Measurements from ENCODE around the gene RBM18. TPM values are rescaled to one million over a fixed set of nuclear protein-coding genes. Genes with fewer than 3 reads are reported as not detected.

RBM18 gene
- total and polyA plus RNA-seq, 2 experiments from 2014 or later = 9.3 to 25.5 TPM

DNA sequence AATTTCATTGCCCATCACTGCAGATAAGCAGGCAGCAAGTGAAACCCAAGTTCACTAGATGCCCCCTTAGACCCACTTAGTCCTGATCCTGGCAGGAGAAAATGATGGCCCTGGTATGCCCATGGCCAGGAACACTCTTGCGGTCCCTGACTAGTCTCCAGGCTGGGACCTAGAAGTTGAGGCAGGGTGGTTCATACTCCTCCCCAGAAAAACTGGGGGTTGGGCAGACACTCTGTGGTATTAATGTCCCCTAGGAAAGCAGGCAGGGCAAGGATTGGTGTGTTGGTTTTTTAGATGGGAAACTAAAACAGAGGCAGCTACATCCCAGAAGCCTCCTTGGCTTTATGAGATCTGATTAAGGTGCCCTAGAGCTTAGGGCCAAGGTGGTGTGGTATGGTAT is 49.0 kb downstream of the RBM18 start (continued):
- TF ChIP-seq, protein P1, sequence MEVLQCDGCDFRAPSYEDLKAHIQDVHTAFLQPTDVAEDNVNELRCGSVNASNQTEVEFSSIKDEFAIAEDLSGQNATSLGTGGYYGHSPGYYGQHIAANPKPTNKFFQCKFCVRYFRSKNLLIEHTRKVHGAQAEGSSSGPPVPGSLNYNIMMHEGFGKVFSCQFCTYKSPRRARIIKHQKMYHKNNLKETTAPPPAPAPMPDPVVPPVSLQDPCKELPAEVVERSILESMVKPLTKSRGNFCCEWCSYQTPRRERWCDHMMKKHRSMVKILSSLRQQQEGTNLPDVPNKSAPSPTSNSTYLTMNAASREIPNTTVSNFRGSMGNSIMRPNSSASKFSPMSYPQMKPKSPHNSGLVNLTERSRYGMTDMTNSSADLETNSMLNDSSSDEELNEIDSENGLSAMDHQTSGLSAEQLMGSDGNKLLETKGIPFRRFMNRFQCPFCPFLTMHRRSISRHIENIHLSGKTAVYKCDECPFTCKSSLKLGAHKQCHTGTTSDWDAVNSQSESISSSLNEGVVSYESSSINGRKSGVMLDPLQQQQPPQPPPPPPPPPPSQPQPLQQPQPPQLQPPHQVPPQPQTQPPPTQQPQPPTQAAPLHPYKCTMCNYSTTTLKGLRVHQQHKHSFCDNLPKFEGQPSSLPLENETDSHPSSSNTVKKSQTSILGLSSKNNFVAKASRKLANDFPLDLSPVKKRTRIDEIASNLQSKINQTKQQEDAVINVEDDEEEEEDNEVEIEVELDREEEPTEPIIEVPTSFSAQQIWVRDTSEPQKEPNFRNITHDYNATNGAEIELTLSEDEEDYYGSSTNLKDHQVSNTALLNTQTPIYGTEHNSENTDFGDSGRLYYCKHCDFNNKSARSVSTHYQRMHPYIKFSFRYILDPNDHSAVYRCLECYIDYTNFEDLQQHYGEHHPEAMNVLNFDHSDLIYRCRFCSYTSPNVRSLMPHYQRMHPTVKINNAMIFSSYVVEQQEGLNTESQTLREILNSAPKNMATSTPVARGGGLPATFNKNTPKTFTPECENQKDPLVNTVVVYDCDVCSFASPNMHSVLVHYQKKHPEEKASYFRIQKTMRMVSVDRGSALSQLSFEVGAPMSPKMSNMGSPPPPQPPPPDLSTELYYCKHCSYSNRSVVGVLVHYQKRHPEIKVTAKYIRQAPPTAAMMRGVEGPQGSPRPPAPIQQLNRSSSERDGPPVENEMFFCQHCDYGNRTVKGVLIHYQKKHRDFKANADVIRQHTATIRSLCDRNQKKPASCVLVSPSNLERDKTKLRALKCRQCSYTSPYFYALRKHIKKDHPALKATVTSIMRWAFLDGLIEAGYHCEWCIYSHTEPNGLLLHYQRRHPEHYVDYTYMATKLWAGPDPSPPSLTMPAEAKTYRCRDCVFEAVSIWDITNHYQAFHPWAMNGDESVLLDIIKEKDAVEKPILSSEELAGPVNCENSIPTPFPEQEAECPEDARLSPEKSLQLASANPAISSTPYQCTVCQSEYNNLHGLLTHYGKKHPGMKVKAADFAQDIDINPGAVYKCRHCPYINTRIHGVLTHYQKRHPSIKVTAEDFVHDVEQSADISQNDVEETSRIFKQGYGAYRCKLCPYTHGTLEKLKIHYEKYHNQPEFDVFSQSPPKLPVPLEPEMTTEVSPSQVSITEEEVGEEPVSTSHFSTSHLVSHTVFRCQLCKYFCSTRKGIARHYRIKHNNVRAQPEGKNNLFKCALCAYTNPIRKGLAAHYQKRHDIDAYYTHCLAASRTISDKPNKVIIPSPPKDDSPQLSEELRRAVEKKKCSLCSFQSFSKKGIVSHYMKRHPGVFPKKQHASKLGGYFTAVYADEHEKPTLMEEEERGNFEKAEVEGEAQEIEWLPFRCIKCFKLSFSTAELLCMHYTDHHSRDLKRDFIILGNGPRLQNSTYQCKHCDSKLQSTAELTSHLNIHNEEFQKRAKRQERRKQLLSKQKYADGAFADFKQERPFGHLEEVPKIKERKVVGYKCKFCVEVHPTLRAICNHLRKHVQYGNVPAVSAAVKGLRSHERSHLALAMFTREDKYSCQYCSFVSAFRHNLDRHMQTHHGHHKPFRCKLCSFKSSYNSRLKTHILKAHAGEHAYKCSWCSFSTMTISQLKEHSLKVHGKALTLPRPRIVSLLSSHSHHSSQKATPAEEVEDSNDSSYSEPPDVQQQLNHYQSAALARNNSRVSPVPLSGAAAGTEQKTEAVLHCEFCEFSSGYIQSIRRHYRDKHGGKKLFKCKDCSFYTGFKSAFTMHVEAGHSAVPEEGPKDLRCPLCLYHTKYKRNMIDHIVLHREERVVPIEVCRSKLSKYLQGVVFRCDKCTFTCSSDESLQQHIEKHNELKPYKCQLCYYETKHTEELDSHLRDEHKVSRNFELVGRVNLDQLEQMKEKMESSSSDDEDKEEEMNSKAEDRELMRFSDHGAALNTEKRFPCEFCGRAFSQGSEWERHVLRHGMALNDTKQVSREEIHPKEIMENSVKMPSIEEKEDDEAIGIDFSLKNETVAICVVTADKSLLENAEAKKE (CRISPR knock-in tag; IDR thresholded peaks at IDR 0.05) = no peak
- no peak for TF ChIP-seq POLR2AphosphoS5 (IDR thresholded peaks at IDR 0.05; ENCODE audit: low read depth)
- no peak for TF ChIP-seq ZNF331 (CRISPR knock-in tag; IDR thresholded peaks at IDR 0.05; ENCODE audit: low read depth)
- no peak for TF ChIP-seq STAT1 (IDR thresholded peaks at IDR 0.05; ENCODE audit: unreplicated experiment)
- no peak for TF ChIP-seq NANOG (IDR thresholded peaks at IDR 0.05; ENCODE audit: borderline replicate concordance)

DNA sequence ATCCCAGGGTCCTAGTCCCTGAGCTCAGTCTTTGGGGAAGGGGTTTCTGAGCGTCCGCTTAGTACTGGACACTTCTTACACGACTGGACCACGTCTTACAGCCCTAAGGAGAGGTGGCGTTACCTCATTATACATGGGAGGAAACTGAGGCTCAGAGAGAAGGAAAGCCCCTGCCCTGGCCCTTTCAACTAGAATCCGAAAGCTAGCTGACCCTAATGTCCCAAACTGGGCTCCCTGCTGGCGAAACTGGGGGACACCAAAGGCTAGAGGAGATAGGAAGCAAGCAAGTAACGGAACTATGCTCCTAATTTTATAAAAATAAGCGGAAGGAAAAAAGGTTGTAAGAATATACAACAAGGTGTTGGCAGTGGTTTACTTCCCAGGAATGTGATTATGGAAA is 50.1 kb downstream of the RBM18 start:
- no peak overlapping the region for H3K27ac Mint-ChIP-seq
- peak overlapping the region; percentile 67 for H3K4me3 ChIP-seq
- H3K4me3 Mint-ChIP-seq = peak overlapping the region; percentile 69
- no peak for DNase-seq (ENCODE audit: low spot score)
- peaks cover 3% of the 10 kb centered on the region; the same call in 1 of the 2 replicates for H3K9me2 ChIP-seq (ENCODE audit: insufficient read depth)
- TF ChIP-seq CREB1 (CRISPR knock-in tag; IDR thresholded peaks at IDR 0.05; ENCODE audit: low read depth) (no peak), JUNB (IDR thresholded peaks at IDR 0.05; ENCODE audit: unreplicated experiment) (no peak), EZH2 (IDR thresholded peaks at IDR 0.05; ENCODE audit: low read depth, unreplicated experiment) (peak; percentile 65)
- H3K4me2 ChIP-seq = peak overlapping the region; percentile 92
- H3K79me2 ChIP-seq (replicated peaks; ENCODE audit: insufficient read depth) = no peaks in the 10 kb centered on the region
- H3K27me3 Mint-ChIP-seq (ENCODE audit: insufficient read depth, low read depth, poor library complexity) = peaks cover 87% of the 10 kb centered on the region
- peaks cover 23% of the 10 kb centered on the region for H3K4me1 ChIP-seq (ENCODE audit: insufficient read depth)
- H2AFZ ChIP-seq = peak overlapping the region; percentile 93; the same call in 1 of the 2 replicates
- peaks cover 88% of the 10 kb centered on the region for H3K27me3 ChIP-seq (ENCODE audit: insufficient read depth)
- no peak for ATAC-seq
- H3K27ac ChIP-seq (ENCODE audit: low read depth) = no peak overlapping the region
- H3K36me3 Mint-ChIP-seq (ENCODE audit: low read depth) = no peaks in the 10 kb centered on the region
- H3K36me3 ChIP-seq (ENCODE audit: insufficient read depth) = no peaks in the 10 kb centered on the region
- no peaks in the 10 kb centered on the region for H4K20me1 ChIP-seq (replicated peaks; ENCODE audit: insufficient read depth)
- H3K4me1 Mint-ChIP-seq = peaks cover 27% of the 10 kb centered on the region
- peaks cover 21% of the 10 kb centered on the region for H3F3A ChIP-seq (replicated peaks; ENCODE audit: low read depth)
- H3K9me3 Mint-ChIP-seq = peaks cover 7% of the 10 kb centered on the region

Data from GM23338 (cell line).